Bone marrow (tissue), 2 donors: ENCODE results near the gene CTNNA3.

Experiments used
- DNase-seq, 2 donors: peaks; one replicate each; lab custom pipeline; 2025; lab: John Stamatoyannopoulos, UW

Gene CTNNA3

DNA sequence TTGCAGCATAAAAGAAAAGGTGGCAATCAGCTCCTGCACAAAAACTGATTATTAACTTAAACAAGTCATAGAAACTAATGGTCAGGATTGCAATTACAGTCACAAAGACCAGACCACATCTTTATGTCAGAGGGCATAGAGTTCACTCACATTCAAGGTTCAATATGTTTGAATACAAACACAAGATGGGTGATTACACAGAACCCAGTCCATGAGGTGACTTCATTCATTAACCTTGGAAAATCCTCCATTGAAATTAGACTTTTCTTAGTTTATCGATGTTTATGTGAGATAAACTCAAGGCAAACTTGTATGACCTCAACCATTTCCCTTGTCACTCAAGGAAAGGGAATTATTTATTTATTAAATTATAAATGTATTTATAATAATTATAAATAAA is 1158.8 kb downstream of the CTNNA3 start:
- DNase-seq, result no peak

DNA sequence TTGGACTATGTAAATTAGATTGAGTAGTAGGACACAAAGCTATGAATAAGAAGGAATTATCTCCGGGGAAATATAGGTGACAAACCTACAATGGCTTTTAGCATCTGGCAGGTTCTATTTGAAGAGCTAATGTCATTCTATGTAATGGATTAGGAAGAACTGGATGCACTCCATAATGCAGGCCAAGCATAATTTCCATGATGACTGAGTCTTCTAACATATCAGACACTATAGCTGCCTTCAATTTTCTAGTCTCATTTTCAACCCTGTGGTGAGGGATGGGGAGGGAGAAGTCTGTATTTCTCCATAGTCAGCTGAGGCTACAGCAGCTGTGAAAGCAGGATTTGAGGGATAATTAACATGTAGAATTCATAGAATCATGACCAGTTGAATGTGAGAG is 1160.6 kb downstream of the CTNNA3 start:
- no peak for DNase-seq

DNA sequence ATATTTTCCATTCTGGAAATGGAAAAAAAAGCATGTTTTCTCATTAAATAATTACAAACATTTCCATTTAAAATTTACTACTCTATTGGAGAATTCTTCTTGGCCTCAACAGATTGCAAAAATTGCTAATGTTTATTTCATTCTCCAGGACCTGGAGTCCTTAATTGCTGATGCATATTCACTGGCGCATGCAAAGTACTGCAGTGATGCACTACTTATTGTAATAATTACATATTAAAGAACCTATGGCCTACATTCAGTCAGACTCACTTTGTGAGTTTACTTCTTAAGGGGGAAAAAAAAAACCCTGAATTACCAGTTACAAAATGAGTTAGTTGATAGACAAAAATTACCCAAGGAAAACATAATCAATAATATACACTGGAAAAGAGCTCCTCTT is 1161.1 kb downstream of the CTNNA3 start:
- DNase-seq, result no peak

DNA sequence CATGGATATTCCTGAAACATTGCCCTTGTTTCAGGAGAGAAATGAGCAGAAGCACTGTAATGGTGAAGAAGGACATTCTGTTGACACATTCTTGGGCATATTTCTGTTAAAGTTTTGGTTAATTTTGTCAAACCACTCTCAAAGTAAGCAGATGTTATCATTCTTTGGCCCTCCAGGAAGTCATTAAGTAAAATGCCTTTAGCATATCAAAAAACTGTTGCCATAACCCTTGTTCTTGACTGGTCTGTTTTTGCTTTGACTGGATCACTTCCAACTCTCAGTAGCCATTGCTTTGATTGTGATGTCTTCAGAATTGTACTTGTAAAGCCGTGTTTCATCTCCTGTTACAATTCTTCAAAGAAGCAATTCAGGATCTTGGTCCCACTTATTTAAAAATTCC is 1174.5 kb downstream of the CTNNA3 start:
- no peak for DNase-seq

DNA sequence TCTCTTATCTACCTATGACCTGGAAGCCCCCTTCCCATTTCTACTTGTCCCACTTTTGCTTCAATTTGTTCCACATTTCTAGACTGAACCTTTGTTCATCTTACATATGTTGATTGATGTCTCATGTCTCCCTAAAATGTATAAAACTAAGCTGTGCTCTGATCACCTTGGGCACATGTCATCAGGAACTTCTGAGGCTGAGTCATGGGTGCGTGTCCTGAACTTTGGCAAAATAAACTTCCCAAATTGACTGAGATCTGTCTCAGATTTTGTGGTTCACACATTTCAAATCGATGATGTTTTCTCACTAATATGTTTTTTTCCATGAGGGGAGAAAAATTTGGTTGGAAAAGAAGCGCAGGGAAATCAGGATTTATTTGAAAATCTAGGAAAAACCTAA is 1176.4 kb downstream of the CTNNA3 start:
- no peak for DNase-seq

DNA sequence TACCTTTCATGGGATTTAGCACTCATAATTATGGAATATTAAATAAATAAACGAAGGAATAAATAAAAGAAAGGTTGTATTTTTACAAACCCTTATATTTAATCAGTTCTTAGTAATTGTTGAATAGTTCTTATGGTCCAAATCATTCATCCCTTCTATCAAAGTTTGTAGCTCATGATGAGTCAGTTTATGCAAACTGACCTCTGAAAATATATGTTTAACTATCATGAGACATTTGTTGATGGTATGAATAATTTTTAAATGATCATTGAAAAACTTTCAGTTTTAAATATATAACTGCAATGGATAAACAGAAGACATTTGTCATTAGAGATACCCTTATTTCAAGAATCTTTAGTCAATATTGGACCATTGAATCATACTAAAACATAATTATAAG is 1181.3 kb downstream of the CTNNA3 start:
- no peak for DNase-seq

DNA sequence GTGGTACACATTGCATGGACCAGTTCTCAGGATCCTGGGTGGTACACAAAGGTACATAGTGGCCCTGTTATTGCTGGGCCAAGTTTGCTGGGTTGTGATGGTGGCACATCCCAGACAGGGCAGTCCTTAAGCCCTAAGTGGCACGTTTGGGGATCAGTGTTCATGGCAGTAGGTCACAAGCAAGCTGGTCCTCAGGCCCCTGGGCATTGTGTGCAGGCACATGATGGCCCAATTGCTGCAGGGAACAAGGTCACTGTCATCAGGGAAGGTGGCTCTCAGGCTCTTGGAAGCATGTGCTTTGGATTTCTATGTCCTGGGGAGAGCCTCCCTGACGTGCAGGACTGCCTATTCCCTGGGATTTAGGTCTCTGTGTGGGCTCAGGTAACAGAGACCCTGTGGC is 1182.5 kb downstream of the CTNNA3 start:
- DNase-seq, result no peak

DNA sequence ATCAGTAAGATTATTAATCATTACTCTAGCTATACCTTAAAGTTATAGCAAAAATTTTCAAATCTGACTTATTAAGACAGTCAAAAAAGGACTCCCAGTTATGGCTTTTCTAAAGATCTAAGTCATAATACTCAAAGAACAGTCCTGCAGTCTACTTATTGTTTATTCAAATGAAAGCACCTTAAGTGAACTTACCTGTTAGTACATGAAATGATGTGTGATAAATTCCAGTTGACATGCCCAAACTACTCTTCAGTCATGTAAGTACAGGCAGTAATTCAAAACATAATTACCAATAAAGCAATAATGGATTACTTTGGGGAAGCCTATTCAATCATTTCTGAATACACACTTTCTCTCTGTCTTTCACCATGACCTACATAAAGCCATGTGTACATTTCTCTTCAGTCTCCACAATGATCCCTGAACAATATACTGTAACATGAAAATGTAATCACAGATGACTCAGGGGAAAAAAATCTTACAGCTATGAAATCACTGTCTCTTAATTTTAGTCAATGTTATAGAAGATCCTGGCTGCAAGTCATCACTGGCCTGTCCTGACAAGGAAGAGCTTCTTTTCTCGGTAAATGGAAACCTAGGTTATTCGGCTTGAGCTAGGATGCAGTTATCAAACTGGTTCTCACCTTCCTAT is 1190.9 kb downstream of the CTNNA3 start:
- DNase-seq, result no peak

DNA sequence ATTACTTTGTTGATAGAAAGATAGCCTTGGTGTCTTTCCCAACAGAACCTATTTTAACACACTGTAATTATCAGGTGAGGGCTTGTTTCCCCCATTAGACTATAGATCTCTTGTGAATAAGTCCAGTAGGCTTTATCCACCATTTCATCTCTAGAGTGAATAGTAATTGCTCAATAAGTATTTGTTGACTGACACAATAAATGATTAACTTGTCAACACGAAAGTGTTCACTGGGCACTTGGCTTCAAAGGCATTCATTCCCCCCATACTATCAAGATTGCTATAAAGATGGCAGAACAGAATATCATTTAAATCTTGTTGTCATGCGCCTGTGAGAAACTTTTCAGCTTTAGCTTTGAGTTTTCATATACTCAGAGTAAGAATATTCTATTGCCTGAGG is 1194.6 kb downstream of the CTNNA3 start:
- DNase-seq, result no peak

DNA sequence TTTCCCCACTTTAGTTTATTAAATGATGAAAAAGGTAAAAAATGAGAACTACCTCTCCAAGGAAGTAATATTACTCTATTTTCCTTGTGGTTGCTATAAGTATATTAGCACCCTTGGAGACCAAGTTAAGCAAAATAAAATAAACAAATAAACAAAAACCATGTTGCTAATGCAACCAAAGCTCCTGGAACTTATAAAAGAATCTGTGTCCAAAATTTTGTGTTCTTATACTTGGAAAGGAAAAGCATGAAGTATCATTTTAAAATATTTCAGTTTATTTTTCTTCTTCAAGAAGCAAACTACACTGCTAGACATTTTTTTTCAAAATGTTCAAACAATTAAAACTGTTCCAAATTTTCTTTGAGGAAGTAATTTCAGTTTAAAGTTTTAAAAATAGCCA is 1212.0 kb downstream of the CTNNA3 start:
- no peak for DNase-seq

DNA sequence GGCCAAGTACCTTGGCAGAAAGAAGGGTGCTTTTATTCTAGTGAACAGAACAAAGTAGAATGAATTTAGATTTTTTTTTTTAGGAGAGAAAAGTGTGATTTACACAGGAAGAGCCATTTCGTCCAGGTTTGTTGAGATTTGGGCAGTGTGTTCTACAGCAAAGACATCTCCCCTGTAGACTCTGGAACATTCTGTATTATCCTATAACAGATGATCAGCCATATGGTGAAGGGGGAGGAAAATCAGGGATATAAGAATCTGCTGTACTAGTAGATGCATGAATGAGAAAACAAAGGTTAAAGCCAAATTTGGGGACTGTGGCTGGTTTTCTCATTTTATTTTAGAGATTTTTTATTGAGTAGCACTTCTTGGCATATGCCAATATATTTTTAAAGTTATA is 1223.8 kb downstream of the CTNNA3 start:
- DNase-seq, result no peak

DNA sequence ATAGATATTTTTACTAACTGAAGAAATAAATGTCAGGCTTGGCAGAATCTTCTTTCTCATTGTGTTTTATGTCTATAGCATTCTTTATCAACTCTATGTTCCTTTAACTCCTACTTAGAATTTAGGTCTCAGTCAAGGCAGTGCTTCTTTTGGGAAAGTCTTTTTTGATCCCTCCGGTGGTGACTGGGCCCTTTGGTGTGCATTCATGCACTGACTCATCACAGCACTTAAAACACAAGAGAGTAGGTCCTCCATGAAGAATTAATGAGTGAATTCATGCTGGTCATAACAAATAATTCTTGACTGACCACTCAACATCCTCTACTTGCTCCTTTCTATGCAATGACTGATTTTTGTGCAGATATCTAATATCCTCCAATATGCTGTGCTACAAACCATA is 1229.0 kb downstream of the CTNNA3 start:
- DNase-seq, result no peak

DNA sequence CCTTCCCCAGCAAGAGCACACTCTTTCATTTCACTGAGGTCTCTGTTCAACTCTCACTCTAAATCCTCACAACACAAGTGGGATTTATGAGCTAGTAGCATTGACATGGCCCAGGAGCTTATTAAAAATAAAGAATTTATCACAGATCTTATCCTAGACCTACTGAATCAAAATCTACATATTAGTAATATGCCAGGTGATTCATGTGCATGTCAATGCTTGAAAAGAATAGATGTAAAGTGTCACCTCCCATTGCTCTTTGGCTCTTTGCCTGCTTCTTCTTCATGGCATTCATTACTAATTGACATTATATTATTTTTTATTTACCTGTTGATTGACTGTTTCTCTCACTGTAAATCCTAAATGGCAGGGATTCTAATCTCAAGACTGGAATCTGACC is 1229.4 kb downstream of the CTNNA3 start:
- DNase-seq, result no peak

DNA sequence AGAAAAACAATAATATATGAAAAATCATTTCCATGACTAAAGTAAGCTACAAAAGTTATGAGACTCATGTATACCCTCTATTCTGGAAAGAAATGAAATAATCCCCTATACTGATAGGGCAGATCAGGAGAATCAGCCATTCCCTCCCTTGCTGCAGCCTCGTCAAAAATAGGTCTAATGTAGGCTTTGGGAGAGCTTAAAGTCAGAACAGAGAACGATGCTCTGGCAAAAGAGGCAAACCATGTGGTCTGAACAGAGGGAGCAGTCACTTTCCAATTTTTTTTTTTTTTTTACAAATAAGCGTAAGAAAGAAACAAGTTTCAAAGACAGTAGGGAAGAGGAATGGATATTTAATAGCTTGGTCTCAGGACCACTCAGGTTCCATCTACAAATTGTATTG is 1232.4 kb downstream of the CTNNA3 start:
- no peak for DNase-seq

DNA sequence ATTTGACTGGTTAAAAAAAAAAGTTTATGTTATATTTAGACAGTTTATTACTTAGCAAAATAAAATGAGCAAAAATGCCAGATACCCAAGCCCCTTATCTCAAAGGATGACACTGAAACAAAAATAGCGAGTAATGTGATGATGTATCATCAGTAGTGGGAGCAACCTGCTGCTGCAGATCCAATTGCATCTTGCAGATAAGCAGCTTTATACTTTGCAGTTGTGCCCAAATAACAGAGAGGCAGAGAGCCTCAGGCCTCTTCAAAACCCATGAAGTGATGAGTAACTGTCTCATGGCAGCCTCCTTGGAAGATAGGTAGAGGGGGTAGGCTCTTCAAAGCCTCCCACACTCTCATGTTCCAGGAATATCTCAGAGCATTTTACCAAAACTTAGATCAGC is 1238.4 kb downstream of the CTNNA3 start:
- no peak for DNase-seq

DNA sequence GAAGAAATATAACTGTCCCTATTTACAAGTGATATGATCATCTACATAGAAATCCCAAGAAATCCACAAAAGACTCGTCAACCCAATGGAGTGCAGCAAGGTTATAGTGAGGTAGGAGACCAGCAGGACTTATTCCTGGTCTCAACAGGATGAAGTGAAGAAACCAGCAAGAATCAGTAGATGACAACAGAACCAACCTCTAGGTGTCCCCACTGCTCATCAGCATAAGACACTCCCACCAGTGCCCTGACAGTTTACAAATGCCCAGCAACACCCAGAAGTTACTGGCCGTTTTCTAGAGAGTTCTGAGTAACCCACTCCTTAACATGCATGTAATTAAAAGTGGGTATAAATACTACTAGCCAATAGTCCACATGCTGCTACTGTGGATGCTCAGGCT is 1240.7 kb downstream of the CTNNA3 start:
- no peak for DNase-seq

DNA sequence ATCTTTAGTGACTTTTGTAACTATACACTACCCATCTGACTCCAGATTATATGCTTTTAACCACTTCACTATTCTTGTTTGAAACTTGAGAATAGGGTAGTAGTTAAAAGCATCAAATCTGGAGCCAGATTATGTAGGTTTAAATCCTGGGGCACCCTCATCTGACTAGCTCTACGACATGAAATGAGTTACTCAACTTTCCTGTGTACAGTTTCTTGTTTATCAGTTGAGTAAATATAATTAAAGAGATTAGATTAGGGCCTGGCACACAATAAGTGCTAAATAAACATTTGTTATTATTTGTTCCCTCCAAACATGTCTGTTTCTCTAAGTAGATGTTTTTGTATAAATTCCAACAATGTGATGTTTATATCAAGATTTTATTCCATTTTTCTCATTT is 1255.4 kb downstream of the CTNNA3 start:
- DNase-seq, result no peak

DNA sequence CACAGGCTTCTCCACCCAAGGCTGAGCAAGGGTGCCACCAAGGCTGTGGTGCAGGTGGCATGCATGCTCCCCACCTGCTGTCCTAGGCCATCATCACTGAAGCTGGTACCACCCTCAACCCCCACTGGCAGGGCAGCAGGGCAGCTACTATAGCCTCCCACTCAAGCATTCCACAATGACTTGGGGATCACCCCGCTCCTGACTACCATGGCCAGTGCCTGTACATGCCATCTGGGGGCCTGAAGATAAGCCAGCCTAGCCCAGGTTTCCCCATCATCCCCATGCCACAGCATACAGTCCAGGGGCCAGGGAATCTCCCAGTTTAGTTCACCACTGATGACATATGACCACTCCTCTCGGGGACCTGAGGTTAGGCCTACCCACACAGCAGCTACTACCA is 1281.1 kb downstream of the CTNNA3 start:
- no peak for DNase-seq

DNA sequence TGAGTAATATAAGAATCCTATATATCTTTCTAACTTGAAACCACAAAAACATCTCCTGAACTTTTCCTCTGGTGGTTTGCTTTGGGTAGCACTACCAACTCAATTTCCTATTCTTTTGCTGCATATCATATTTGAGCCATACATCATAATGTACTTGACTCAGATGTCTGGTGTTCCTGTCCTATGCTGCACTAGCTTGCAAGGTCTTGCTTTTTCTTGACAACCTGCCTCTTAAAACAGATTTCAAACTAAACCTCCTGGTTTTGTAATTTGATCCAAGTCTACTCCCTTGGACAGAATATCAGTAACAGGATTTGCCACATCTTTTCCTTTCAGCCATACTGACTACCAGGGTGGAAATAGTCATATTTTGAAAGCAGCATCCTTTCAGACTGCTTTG is 1290.4 kb downstream of the CTNNA3 start:
- no peak for DNase-seq

DNA sequence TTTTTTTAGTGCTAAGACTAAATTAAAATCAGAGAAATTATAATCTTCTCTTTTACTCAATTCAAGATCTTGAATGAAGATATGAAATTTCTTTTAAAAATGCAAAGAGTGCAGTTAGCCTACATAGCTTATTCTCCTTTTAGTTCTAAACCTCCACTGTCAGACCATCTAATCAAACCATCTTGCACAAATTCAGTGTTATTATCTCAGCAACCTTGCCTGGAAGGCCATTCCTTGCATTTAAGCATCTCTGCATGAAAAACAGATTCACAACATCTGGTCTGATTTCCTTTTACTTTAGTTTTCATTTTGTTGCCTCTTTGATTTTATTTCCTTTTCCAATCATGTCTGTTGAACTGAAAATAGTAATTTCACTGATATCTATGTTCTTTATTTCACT is 1297.3 kb downstream of the CTNNA3 start:
- no peak for DNase-seq

DNA sequence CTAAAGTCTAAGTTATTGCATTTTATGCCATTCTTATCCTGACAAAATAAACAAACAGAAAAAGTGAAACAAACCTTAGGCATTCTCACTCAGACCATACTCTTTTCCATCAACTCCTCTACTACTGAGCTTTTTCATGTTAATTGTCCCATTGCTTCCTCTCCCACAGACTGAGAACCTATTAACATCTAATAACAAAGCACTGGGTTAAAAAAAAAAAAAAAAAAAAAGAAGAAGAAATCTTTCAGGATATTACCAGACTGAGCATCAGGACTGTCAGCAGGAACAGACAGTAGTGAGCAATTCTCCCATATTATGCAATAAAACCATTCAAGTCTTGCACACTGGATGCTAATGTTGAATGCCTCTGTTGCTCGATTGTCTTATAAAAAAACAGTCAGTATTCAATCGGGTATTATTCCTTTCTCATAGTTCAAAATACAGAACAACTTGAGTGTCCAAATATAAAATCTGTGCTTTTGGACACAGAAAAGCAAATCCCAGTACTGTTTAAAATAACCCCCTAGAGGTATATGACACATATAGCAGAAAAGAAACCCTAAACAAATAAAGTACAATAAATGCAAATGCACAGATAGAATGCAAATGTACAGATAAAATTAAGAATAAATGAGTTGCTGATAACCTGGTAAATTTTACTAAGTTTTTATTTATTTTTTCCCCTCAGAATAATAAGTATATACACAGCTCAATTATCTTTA is 1301.5 kb downstream of the CTNNA3 start:
- DNase-seq, result no peak

DNA sequence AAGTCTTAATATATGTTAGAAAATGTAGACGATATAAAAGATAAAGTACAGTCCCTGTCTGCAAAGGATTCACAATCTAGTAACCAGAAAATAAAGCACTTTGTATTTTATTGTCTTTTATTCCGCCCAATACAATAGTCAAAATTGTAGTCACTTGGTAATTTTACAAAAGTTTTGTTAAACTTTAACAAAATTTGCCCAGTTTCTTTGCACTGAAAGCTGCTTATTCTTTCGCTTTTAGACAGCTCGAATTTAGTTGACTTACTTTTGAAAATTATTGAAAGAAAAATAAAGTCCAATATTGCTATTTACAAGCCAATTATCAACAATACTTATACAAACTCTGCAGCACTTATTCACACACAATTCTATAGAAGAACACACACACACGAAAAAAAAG is 1305.1 kb downstream of the CTNNA3 start:
- no peak for DNase-seq

DNA sequence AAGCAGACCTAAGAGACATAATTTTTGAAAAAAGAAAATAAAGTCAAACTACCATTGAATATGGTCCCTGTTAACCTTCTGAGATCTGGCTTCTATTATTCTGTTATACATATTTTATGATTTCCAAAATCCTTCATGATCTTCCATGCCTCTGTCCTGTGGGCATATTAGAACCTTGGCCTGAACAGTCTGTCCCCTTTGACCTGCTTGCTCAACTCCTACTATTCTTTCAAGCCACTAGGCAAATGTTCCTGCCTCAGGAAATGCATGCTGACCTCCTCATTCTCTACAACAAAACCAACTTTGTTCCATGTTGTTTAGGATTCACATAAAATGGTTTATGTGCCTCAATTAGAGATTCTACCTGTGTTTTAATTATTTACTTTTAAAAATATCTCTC is 1315.0 kb downstream of the CTNNA3 start:
- no peak for DNase-seq
